H1 (cell line): ENCODE results near the gene DYNC1H1. TPM values are rescaled to one million over a fixed set of nuclear protein-coding genes. Genes with fewer than 3 reads are reported as not detected.

Source experiments
- CTCF ChIA-PET: fragments of 300-600 bp; sonication (Branson Sonifier 250); formaldehyde crosslinking; loops from one replicate; lab custom pipeline; 2021; ENCODE audit not compliant: partially characterized antibody; lab: Charles Lee
- POLR2A ChIA-PET: fragments of 300-600 bp; sonication (Branson Sonifier 250); formaldehyde crosslinking; loops from one replicate; lab custom pipeline; 2021; ENCODE audit warnings: inconsistent platforms; ENCODE audit not compliant: partially characterized antibody; lab: Charles Lee
- DNase-seq, 2 experiments: peaks; one replicate each; pipeline versions ENCODE4 v3.0.0 to v3.0.0-alpha.2; 2010 to 2022; ENCODE audit warnings: low spot score in 2 of 2, low read depth in 1 of 2, mixed read lengths in 1 of 2
- FAIRE-seq: peaks from 2 replicates; lab custom pipeline; 2011; peaks lifted over from hg19 to GRCh38; lab: Jason Lieb, UNC
- H2AFZ ChIP-seq: 2 replicates; pipeline ENCODE4 v1.8.1; 2012; ENCODE audit warnings: low read length, inconsistent platforms
- H2AK5ac ChIP-seq: 2 replicates; pipeline ENCODE4 v1.6.1; 2013; ENCODE audit warnings: low read depth, low read length
- H2BK120ac ChIP-seq: replicated peaks from 2 replicates; pipeline ENCODE3; 2013; ENCODE audit warnings: low read depth, low read length, inconsistent platforms
- H2BK12ac ChIP-seq: 2 replicates; pipeline ENCODE4 v1.6.1; 2013; ENCODE audit warnings: low read depth, low read length
- H2BK15ac ChIP-seq: 2 replicates; pipeline ENCODE4 v1.6.1; 2013; ENCODE audit warnings: low read length
- H2BK20ac ChIP-seq: 2 replicates; pipeline ENCODE4 v1.6.1; 2013; ENCODE audit warnings: low read length
- H2BK5ac ChIP-seq: 2 replicates; pipeline ENCODE4 v1.6.1; 2013; ENCODE audit warnings: low read depth, low read length
- H3K14ac ChIP-seq: 2 replicates; pipeline ENCODE4 v1.6.1; 2013; ENCODE audit warnings: inconsistent platforms; ENCODE audit not compliant: insufficient read length
- H3K18ac ChIP-seq: 2 replicates; pipeline ENCODE4 v1.6.1; 2013; ENCODE audit warnings: low read length; ENCODE audit errors: extremely low read depth
- H3K23ac ChIP-seq: 2 replicates; pipeline ENCODE4 v1.6.1; 2013; ENCODE audit warnings: inconsistent platforms; ENCODE audit not compliant: insufficient read length
- H3K23me2 ChIP-seq: 2 replicates; pipeline ENCODE4 v1.6.1; 2013; ENCODE audit warnings: low read depth, low read length
- H3K27ac ChIP-seq: 2 replicates; pipeline ENCODE4 v1.6.1; 2011; ENCODE audit warnings: low read depth, low read length, inconsistent platforms
- H3K27me3 ChIP-seq, 4 experiments: replicated peaks in 1 of 4; 1 replicate in 1 of 4; 2 replicates in 3 of 4; pipeline versions ENCODE4 v1.6.1 to v1.8.1; 2011 to 2013; ENCODE audit warnings: low read length in 3 of 4, mild to moderate bottlenecking in 3 of 4, inconsistent platforms in 2 of 4, mixed read lengths in 2 of 4, moderate library complexity in 1 of 4; ENCODE audit not compliant: control insufficient read depth in 3 of 4, insufficient read depth in 3 of 4; ENCODE audit errors: extremely low read depth in 1 of 4
- H3K36me3 ChIP-seq, 4 experiments: 2 replicates each; pipeline versions ENCODE4 v1.6.1 to v1.8.1; 2011 to 2013; ENCODE audit warnings: mild to moderate bottlenecking in 4 of 4, low read length in 3 of 4, moderate library complexity in 2 of 4, control low read depth in 1 of 4, inconsistent platforms in 1 of 4; ENCODE audit not compliant: insufficient read depth in 4 of 4, control insufficient read depth in 2 of 4
- H3K4ac ChIP-seq: replicated peaks from 2 replicates; pipeline ENCODE3; 2013; ENCODE audit warnings: low read length, low read depth, mixed read lengths, inconsistent platforms; ENCODE audit not compliant: insufficient read length
- H3K4me1 ChIP-seq, 4 experiments: replicated peaks in 1 of 4; 1 replicate in 1 of 4; 2 replicates in 3 of 4; pipeline versions ENCODE4 v1.6.1 to v1.8.1; 2011 to 2013; ENCODE audit warnings: low read length in 3 of 4, inconsistent platforms in 2 of 4, mixed read lengths in 1 of 4; ENCODE audit not compliant: insufficient read depth in 4 of 4, control insufficient read depth in 3 of 4
- H3K4me2 ChIP-seq, 2 experiments: 2 replicates each; pipeline versions ENCODE4 v1.6.1 to v1.8.1; 2011 to 2013; ENCODE audit warnings: low read depth in 2 of 2, low read length in 2 of 2, control low read depth in 1 of 2, inconsistent platforms in 1 of 2, mild to moderate bottlenecking in 1 of 2; ENCODE audit not compliant: insufficient read depth in 1 of 2
- H3K4me3 ChIP-seq, 4 experiments: fragments of 200-600, 300-600 bp in 1 of 4; sonication (generic), shearing (Covaris generic), sonication (Bioruptor Twin) in 1 of 4; 2 replicates each; pipeline versions ENCODE4 v1.5.1 to v1.8.1; 2011 to 2016; ENCODE audit warnings: low read length in 4 of 4, low read depth in 3 of 4, control low read depth in 2 of 4, inconsistent platforms in 2 of 4, mild to moderate bottlenecking in 2 of 4, mixed read lengths in 1 of 4, moderate library complexity in 1 of 4; ENCODE audit not compliant: insufficient read depth in 2 of 4; ENCODE audit errors: extremely low read depth in 1 of 4
- H3K56ac ChIP-seq: replicated peaks from 2 replicates; pipeline ENCODE3; 2013; ENCODE audit warnings: low read depth, mild to moderate bottlenecking, mixed read lengths, low read length, inconsistent platforms; ENCODE audit not compliant: insufficient read length
- H3K79me1 ChIP-seq: 2 replicates; pipeline ENCODE4 v1.6.1; 2013; ENCODE audit warnings: low read depth, low read length, control low read depth
- H3K79me2 ChIP-seq, 2 experiments: 2 replicates each; pipeline versions ENCODE4 v1.6.1 to v1.8.1; 2012 to 2013; ENCODE audit warnings: low read length in 2 of 2, mild to moderate bottlenecking in 2 of 2, inconsistent platforms in 1 of 2; ENCODE audit not compliant: insufficient read depth in 2 of 2, control insufficient read depth in 1 of 2
- H3K9ac ChIP-seq, 4 experiments: replicated peaks in 1 of 4; 1 replicate in 1 of 4; 2 replicates in 3 of 4; pipeline versions ENCODE4 v1.6.1 to v1.8.1; 2011 to 2013; ENCODE audit warnings: low read depth in 3 of 4, low read length in 3 of 4, control low read depth in 2 of 4, mild to moderate bottlenecking in 2 of 4, moderate library complexity in 2 of 4, inconsistent platforms in 1 of 4; ENCODE audit errors: extremely low read depth in 1 of 4
- H3K9me3 ChIP-seq, 2 experiments: 2 replicates each; pipeline versions ENCODE4 v1.6.1 to v1.8.1; 2012 to 2013; ENCODE audit warnings: mild to moderate bottlenecking in 2 of 2, moderate library complexity in 2 of 2, control low read depth in 1 of 2, inconsistent platforms in 1 of 2, low read depth in 1 of 2, low read length in 1 of 2, mixed read lengths in 1 of 2; ENCODE audit not compliant: insufficient read depth in 2 of 2
- H4K20me1 ChIP-seq, 2 experiments: replicated peaks in 1 of 2; 2 replicates each; pipeline versions ENCODE3 to v1.8.1; 2011 to 2013; ENCODE audit warnings: inconsistent platforms in 2 of 2, low read length in 2 of 2, mild to moderate bottlenecking in 1 of 2; ENCODE audit not compliant: insufficient read depth in 2 of 2, control insufficient read depth in 1 of 2
- H4K5ac ChIP-seq: 2 replicates; pipeline ENCODE4 v1.6.1; 2013; ENCODE audit warnings: low read length, low read depth, mixed read lengths, inconsistent platforms; ENCODE audit not compliant: insufficient read length
- H4K8ac ChIP-seq: 2 replicates; pipeline ENCODE4 v1.8.0; 2013; ENCODE audit warnings: mild to moderate bottlenecking, moderate library complexity, low read length, inconsistent platforms; ENCODE audit not compliant: insufficient read depth; ENCODE audit errors: extremely low read depth
- H4K91ac ChIP-seq: replicated peaks from 2 replicates; pipeline ENCODE3; 2013; ENCODE audit warnings: low read length, mixed read lengths, inconsistent platforms; ENCODE audit not compliant: insufficient read length
- MAFK ChIP-seq: IDR thresholded peaks from 2 replicates; pipeline ENCODE4 v1.6.1; 2012; ENCODE audit warnings: low read depth, mild to moderate bottlenecking, improper control_type of control experiment, low read length
- NRF1 ChIP-seq: IDR thresholded peaks from 2 replicates; pipeline ENCODE4 v1.6.1; 2011; ENCODE audit warnings: mild to moderate bottlenecking, low read depth, low read length, improper control_type of control experiment
- PHF8 ChIP-seq: fragments of 200-600 bp; sonication (generic); conservative IDR thresholded peaks from 2 replicates; pipeline ENCODE4 v1.7.1; 2012; ENCODE audit warnings: low read depth, mild to moderate bottlenecking, inconsistent platforms, low read length, moderate library complexity
- RBBP5 ChIP-seq: IDR thresholded peaks from 2 replicates; pipeline ENCODE4 v1.7.1; 2012; ENCODE audit warnings: low read depth, mild to moderate bottlenecking, inconsistent platforms, low read length, moderate library complexity, borderline replicate concordance
- SIN3A ChIP-seq, 2 experiments: IDR thresholded peaks in 1 of 2; conservative IDR thresholded peaks in 1 of 2; 2 replicates each; pipeline ENCODE4 v1.6.1; 2011 to 2012; ENCODE audit warnings: low read length in 2 of 2, improper control_type of control experiment in 1 of 2, low read depth in 1 of 2, mild to moderate bottlenecking in 1 of 2
- TAF1 ChIP-seq: IDR thresholded peaks from 2 replicates; pipeline ENCODE4 v1.6.1; 2011; ENCODE audit warnings: mild to moderate bottlenecking, low read depth, low read length
- WGBS, 2 experiments: shearing (Covaris generic) in 1 of 2; methylation state at CpG; one replicate each; pipeline versions ENCODE4 v1.1.6 to v1.1.7; 2013 to 2015; ENCODE audit warnings: low lambda C conversion rate in 2 of 2, mixed read lengths in 2 of 2, inconsistent platforms in 1 of 2, low coverage in 1 of 2, missing lambda C conversion rate in 1 of 2; ENCODE audit not compliant: insufficient replicate concordance in 2 of 2, insufficient coverage in 1 of 2, insufficient read length in 1 of 2; ENCODE audit errors: extremely low coverage in 1 of 2, missing lambda C conversion rate in 1 of 2; 5-methylcytosine and 5-hydroxymethylcytosine counted together
- long read RNA-seq, 2 experiments: library from RNA in 1 of 2; library from capped mRNA in 1 of 2; stranded (forward); transcript quantifications; one replicate each; pipeline ENCODE4 v2.0.0, GENCODE V29; 2021; ENCODE audit warnings: inconsistent platforms in 1 of 2
- polyA minus RNA-seq, 3 experiments: library from RNA; depleted of rRNA, polyadenylated mRNA; stranded (reverse); fragments of >200 nt; gene quantifications; 1 replicate in 2 of 3; 2 replicates in 1 of 3; pipeline ENCODE4 v1.2.3, GENCODE V29; 2011
- polyA plus RNA-seq, 7 experiments: library from polyadenylated mRNA; depleted of rRNA in 3 of 7; stranded (reverse) in 5 of 7; unstranded in 2 of 7; fragments of >200 nt in 5 of 7; fragments of 200-250 nt in 2 of 7; gene quantifications; 1 replicate in 5 of 7; 2 replicates in 1 of 7; 4 replicates in 1 of 7; pipeline versions ENCODE4 v1.2.1 to v1.2.3, GENCODE V29; 2011 to 2013; ENCODE audit warnings: missing spikeins in 2 of 7, mixed read lengths in 2 of 7
- total RNA-seq: library from RNA; stranded (reverse); fragmentation: NEBNext Ultra II Directional; extraction: Animal tissue kit (Norgen Biotek cat#: 25700); gene quantifications from 2 replicates; pipeline ENCODE4 v1.2.1, GENCODE V29; 2021

DYNC1H1 gene
- 364 and 387 TPM in 2 replicates for total RNA-seq
- polyA plus RNA-seq (2011; rRNA removed), result 238 and 257 TPM in 2 replicates
- polyA plus RNA-seq (2011; cell fraction: cytosol; rRNA removed), result 174 TPM
- 905 TPM for polyA plus RNA-seq (2011; cell fraction: nucleus; rRNA removed)
- 300 to 369 TPM (median 332 TPM) in 4 replicates for polyA plus RNA-seq (2012, experiment 1 of 2)
- polyA plus RNA-seq (2012, experiment 2 of 2), result 34.8 TPM
- 163 TPM for polyA plus RNA-seq (2013, experiment 1 of 2)
- 123 TPM for polyA plus RNA-seq (2013, experiment 2 of 2)
- 489 and 721 TPM in 2 replicates for polyA minus RNA-seq (2011; rRNA and poly(A)+ RNA removed)
- polyA minus RNA-seq (2011; cell fraction: cytosol; rRNA and poly(A)+ RNA removed), result 350 TPM
- polyA minus RNA-seq (2011; cell fraction: nucleus; rRNA and poly(A)+ RNA removed), result 569 TPM
- long read RNA-seq, experiment 1, transcript DYNC1H1-221 (2 exons, 2,863 nt), result major isoform, 5 of 117 reads
- long read RNA-seq, experiment 1, partial matches to known transcripts, result 98 of 117 reads
- long read RNA-seq, experiment 1, other reads (novel, unspliced or antisense), result 14 of 117 reads
- long read RNA-seq, experiment 2, partial matches to known transcripts, result 4 of 7 reads
- long read RNA-seq, experiment 2, other reads (novel, unspliced or antisense), result 3 of 7 reads

GRCh38 chr14:101964297-101965180 is at the start of gene DYNC1H1:
Gene DYNC1H1 (plus strand): TSS chr14:101964573. CDS start chr14:101964692, 119 bp downstream.
- Histone ChIP-seq H3K27me3 (peaks cover 4 to 26% (median 14%) of the 10 kb centered on the region in 4 experiments), H3K79me1 (peaks cover 4% of the 10 kb centered on the region; the same call in 1 of the 2 replicates), H2BK120ac (no peak within 1 kb of the TSS), H4K20me1 (peaks cover 2 to 4% of the 10 kb centered on the region in 2 experiments), H3K4me2 (peak within 1 kb of the TSS; percentile 91 to 94), H2AFZ (peak within 1 kb of the TSS; percentile 83; the same call in 1 of the 2 replicates), H2BK15ac (peak within 1 kb of the TSS; percentile 95; the same call in 1 of the 2 replicates), H3K79me2 (peaks cover 22 to 46% of the 10 kb centered on the region in 2 experiments), H4K91ac (peak within 1 kb of the TSS; percentile 38), H3K4me1 (peaks cover 0 to 3% (median under 1%) of the 10 kb centered on the region in 4 experiments; a peak in 2 of 7 replicates), H4K5ac (peak within 1 kb of the TSS; percentile 73), H3K4me3 (peak within 1 kb of the TSS; percentile 92 to 100 (median 92)), H3K4ac (peak within 1 kb of the TSS; percentile 97), H3K14ac (no peak within 1 kb of the TSS), H3K23me2 (peaks cover 6% of the 10 kb centered on the region), H2BK12ac (no peak within 1 kb of the TSS), H3K9ac (peak within 1 kb of the TSS; percentile 73 to 91 (median 88)), H2BK20ac (no peak within 1 kb of the TSS), H3K9me3 (no peaks in the 10 kb centered on the region), H3K18ac (peak within 1 kb of the TSS; percentile 60), H4K8ac (peak within 1 kb of the TSS; percentile 85; the same call in 1 of the 2 replicates), H3K27ac (peak within 1 kb of the TSS; percentile 72), H2AK5ac (no peak within 1 kb of the TSS), H3K56ac (peak within 1 kb of the TSS; percentile 81), H2BK5ac (peak within 1 kb of the TSS; percentile 75; the same call in 1 of the 2 replicates), H3K36me3 (peaks cover 0 to 2% (median under 1%) of the 10 kb centered on the region in 4 experiments; a peak in 3 of 8 replicates), H3K23ac (no peak within 1 kb of the TSS)
- peak; percentile 64 to 87 for DNase-seq
- no peak for FAIRE-seq
- ChIA-PET CTCF (interaction anchor here (0.6 to 1.2 kb wide), 4 partner anchors 11 to 1607 kb away, joined by 3 to 5 read pairs (median 4); no protein-coding TSS in a partner anchor), POLR2A (interaction anchor here (0.6 to 2.1 kb wide), 16 partner anchors 8 to 344 kb away, joined by 3 to 7 read pairs (median 4); no protein-coding TSS in a partner anchor)
- 2% methylated on average over 64 of the region's 115 CpGs; no CpG with 5 or more reads in 1 of the 2 experiments for WGBS, 2 experiments
- TF ChIP-seq SIN3A (conservative IDR thresholded peaks at IDR 0.05 in 1 of 2, IDR thresholded peaks at IDR 0.05 in 1 of 2; ENCODE audit: low read depth in 1 of 2, low read length in 2 of 2), result peak; percentile 29 to 71; a peak in 1 of 4 replicates
- peak; percentile 95 for TF ChIP-seq TAF1
- no peak; the same call in 1 of the 2 replicates for TF ChIP-seq RBBP5
- peak; percentile 94 for TF ChIP-seq PHF8
- peak; percentile 61 for TF ChIP-seq NRF1
- TF ChIP-seq MAFK, result no peak
